ENCODE data around the gene GABPA. TPM values are rescaled to one million over a fixed set of nuclear protein-coding genes. Genes with fewer than 3 reads are reported as not detected.

The GABPA gene
- total RNA-seq, 1 donor from 2014 or later = 22.6 TPM

GRCh38 chr21:25722631-25723030 is 12.1 kb upstream of the GABPA start:
- no peak for DNase-seq (ENCODE audit: low spot score)
- Mint-ChIP-seq H3K4me1 (ENCODE audit: unreplicated experiment) (peaks cover 12% of the 10 kb centered on the region), H3K4me3 (ENCODE audit: unreplicated experiment) (no peak overlapping the region), H3K9me3 (ENCODE audit: unreplicated experiment) (no peaks in the 10 kb centered on the region), H3K27me3 (ENCODE audit: unreplicated experiment) (no peaks in the 10 kb centered on the region), H3K36me3 (ENCODE audit: low read depth, unreplicated experiment) (peaks cover 25% of the 10 kb centered on the region), H3K27ac (ENCODE audit: unreplicated experiment) (no peak overlapping the region)
- TF ChIP-seq CTCF (IDR thresholded peaks at IDR 0.05; ENCODE audit: unreplicated experiment) = no peak

DNA sequence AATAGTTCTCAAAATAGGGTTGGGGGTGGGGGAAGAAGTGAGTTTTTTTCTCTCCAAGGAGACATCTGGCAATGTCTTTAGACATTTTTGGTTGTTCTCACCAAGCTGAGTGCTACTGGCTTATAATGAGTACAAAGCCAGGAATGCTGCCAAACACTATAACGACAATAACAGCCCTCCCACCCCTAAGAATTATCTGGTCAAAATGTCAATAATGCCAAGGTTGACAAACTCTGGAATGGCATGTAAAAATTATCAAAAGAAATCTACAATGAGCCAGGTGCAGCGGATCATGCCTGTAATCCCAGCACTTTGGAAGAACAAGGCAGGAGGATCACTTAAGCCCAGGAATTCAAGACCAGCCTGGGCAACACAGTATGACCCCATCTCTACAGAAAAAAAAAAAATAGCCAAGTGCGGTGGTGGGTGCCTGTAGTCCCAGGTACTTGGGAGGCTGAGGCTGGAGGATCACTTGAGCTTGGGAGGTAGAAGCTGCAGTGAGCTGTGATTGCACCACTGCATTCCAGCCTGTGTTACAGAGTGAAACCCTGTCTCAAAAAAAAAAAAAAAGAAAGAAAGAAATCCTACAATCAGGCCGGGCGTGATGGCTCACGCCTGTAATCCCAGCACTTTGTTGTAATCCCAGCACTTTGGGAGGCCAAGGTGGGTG is 2.5 kb upstream of the GABPA start:
- no peak for DNase-seq (ENCODE audit: low spot score)
- H3K36me3 Mint-ChIP-seq (ENCODE audit: low read depth, unreplicated experiment) = peaks cover 23% of the 10 kb centered on the region
- peaks cover 20% of the 10 kb centered on the region for H3K4me1 Mint-ChIP-seq (ENCODE audit: unreplicated experiment)
- no peaks in the 10 kb centered on the region for H3K9me3 Mint-ChIP-seq (ENCODE audit: unreplicated experiment)
- H3K27me3 Mint-ChIP-seq (ENCODE audit: unreplicated experiment) = peaks cover 16% of the 10 kb centered on the region
- no peak for TF ChIP-seq CTCF (IDR thresholded peaks at IDR 0.05; ENCODE audit: unreplicated experiment)
- H3K27ac Mint-ChIP-seq (ENCODE audit: unreplicated experiment) = no peak overlapping the region
- no peak overlapping the region for H3K4me3 Mint-ChIP-seq (ENCODE audit: unreplicated experiment)

GRCh38 chr21:25733859-25734653 is 716 bp upstream of the GABPA start:
- H3K36me3 Mint-ChIP-seq (ENCODE audit: low read depth, unreplicated experiment) = peaks cover 16% of the 10 kb centered on the region
- no peak for TF ChIP-seq CTCF (IDR thresholded peaks at IDR 0.05; ENCODE audit: unreplicated experiment)
- H3K9me3 Mint-ChIP-seq (ENCODE audit: unreplicated experiment) = no peaks in the 10 kb centered on the region
- H3K4me1 Mint-ChIP-seq (ENCODE audit: unreplicated experiment) = peaks cover 25% of the 10 kb centered on the region
- peaks cover 16% of the 10 kb centered on the region for H3K27me3 Mint-ChIP-seq (ENCODE audit: unreplicated experiment)
- peak overlapping the region; percentile 100 for H3K27ac Mint-ChIP-seq (ENCODE audit: unreplicated experiment)
- peak overlapping the region; percentile 99 for H3K4me3 Mint-ChIP-seq (ENCODE audit: unreplicated experiment)
- DNase-seq (ENCODE audit: low spot score) = no peak

- DNase-seq (ENCODE audit: low spot score) = no peak
- Mint-ChIP-seq H3K4me3 (ENCODE audit: unreplicated experiment) (peak overlapping the region; percentile 99), H3K27ac (ENCODE audit: unreplicated experiment) (peak overlapping the region; percentile 100), H3K27me3 (ENCODE audit: unreplicated experiment) (peaks cover 16% of the 10 kb centered on the region), H3K4me1 (ENCODE audit: unreplicated experiment) (peaks cover 28% of the 10 kb centered on the region), H3K36me3 (ENCODE audit: low read depth, unreplicated experiment) (peaks cover 16% of the 10 kb centered on the region), H3K9me3 (ENCODE audit: unreplicated experiment) (no peaks in the 10 kb centered on the region)
- TF ChIP-seq CTCF (IDR thresholded peaks at IDR 0.05; ENCODE audit: unreplicated experiment) = no peak
These were observed 193 bp upstream of the GABPA start for GRCh38 chr21:25734654-25734903.
